HG03442 (cell line): Measurements from ENCODE around the gene UNC13B.
"Not testable (repeated sequence)": the region's sequence is repeated elsewhere in the genome, so short reads cannot be mapped to it uniquely, and the experiment has no call there.

Source experiments
- ATAC-seq: cut with Tn5 transposase; IDR thresholded peaks from one replicate; pipeline ENCODE4 v1.9.1; 2021; ENCODE audit warnings: mild to moderate bottlenecking, moderate library complexity; ENCODE audit not compliant: unreplicated experiment

The UNC13B gene

DNA sequence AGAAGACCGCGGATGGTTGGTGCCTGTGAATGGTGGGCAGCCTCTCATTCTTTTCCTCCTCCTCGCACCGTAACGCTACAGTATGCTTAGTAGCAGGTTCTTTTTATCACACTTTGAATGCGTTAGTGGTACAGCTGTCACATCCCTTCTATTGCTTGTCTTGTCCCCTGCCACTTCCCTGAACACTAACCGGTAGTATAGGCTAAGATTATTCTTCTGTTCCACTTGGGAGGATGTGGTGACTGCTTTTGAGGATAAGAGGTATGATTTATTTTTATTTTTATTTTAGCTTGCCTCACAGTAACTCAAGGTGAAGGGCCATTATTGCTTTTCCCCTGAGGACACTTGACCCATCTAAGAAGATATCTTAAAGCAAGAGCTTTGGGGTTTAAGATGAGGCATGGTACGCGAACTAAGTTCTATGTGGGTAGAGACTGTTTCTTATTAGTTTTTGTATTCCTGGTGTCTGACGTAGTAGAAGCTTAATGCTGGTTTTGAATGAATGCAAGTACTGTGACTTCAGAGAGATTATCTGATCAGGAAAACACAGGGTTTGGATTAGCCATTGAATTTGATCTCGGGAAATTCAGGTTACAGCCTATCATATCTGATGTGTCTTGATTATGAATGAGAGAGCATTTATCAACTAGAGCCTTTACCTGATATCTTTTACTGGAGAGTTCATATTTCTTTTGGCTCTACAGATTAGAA lies 951 bp downstream of the UNC13B start:
- no peak for ATAC-seq

DNA sequence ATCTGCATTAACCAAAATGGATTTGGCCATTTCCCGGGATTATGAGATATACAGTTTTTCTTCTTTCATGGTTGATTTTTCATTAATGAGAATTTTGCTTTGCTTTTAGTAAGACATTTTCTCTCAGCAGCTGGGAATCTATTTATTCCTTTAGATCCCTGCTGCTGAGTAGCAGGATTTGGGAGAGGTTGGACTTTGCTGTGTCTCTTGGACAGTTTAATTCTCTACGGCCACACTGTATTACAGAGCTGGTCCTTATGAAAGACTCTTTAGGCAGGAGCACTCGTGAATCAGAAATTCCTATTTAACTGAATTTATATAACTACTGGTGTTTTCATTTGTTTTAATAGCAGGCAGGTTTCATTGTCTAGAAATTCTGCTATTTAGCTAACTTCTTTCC lies 1.6 kb downstream of the UNC13B start:
- no peak for ATAC-seq

DNA sequence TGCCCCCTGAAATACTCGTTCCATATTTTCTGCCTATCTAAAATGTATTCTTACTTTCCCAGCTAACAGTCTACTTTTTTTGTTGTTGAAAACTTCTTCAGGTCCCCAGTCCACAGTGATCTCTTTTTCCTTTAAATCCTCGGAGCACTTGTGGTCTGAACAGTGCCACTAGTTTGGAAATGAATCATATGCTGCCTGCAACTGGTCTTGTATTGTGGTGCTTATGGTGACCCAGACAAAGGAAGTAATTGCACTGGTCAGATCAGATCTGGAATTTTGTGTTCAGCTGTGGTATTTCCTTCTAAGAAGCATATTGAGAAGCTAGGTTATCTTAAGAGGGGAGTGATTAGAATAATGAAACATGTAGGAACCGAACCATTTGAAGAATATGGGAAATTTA lies 2.9 kb downstream of the UNC13B start:
- no peak for ATAC-seq

DNA sequence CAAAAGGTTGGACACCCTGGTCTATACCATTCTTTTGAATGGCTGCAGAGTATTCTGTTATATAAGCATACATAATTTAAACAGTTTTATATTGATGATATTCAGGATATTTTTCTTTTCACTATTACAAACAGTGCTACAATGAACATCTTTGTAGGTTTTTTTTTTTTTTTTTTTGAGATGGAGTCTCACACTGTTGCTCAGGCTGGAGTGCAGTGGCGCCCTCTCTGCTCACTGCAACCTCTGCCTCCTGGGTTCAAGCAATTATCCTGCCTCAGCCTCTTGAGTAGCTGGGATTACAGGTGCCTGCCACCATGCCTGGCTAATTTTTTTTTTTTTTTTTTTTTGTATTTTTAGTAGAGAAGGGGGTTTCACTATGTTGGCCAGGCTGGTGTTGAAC lies 5.6 kb downstream of the UNC13B start:
- not testable (repeated sequence) for ATAC-seq

DNA sequence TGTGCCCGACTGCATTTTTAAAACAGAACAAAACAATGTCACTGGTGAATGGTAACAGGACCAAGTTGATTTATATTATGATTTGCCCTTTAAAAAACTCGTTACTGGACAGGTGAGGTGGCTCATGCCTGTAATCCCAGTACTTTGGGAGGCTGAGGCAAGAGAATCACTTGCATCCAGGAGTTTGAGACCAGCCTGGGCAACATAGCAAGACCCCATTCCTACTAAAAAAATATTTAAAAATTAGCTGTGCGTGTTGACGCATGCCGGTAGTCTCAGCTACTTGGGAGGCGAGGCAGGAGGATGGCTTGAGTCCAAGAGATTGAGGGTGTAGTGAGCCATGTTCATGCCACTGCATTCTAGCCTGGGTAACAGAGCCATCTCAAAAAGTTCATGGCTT lies 7.2 kb downstream of the UNC13B start:
- ATAC-seq, result no peak

DNA sequence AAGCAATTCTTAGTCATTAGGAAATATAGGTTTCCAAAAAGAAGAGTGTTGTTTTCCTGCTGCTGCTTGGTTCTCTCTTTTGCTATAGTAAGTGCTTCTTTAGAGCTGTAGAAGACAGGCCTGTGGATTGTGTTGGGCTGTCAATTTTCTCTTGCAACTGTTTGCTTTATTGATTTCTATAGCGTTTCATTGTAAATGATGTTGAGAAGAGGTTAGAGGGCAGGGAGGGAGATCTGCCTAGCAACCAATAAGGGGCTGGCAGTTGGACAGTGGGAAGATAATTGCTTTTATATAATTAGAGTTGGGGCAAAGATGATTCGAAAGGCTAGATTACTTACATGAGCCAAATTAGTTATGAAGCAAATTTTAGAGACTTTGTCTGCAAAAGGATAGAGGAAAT lies 11.1 kb downstream of the UNC13B start:
- ATAC-seq, result no peak

DNA sequence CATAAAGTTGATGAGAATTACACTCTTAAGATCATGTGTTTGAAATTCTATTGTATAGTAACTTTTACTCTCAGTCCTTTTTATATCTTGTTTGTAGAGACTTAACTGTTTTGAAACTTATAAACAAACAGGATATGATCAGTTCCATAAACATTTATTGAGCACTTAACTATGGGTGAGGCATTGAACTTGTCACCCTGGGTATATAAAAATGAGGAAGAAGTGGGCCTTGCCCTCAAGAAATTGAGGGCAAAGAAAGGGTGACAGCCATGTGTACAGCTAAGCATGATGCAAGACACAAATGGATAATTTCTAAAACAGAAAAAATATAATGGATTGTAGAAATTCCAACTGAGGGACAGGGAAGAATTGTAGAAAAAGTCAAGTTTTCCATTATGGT lies 15.7 kb downstream of the UNC13B start:
- no peak for ATAC-seq

DNA sequence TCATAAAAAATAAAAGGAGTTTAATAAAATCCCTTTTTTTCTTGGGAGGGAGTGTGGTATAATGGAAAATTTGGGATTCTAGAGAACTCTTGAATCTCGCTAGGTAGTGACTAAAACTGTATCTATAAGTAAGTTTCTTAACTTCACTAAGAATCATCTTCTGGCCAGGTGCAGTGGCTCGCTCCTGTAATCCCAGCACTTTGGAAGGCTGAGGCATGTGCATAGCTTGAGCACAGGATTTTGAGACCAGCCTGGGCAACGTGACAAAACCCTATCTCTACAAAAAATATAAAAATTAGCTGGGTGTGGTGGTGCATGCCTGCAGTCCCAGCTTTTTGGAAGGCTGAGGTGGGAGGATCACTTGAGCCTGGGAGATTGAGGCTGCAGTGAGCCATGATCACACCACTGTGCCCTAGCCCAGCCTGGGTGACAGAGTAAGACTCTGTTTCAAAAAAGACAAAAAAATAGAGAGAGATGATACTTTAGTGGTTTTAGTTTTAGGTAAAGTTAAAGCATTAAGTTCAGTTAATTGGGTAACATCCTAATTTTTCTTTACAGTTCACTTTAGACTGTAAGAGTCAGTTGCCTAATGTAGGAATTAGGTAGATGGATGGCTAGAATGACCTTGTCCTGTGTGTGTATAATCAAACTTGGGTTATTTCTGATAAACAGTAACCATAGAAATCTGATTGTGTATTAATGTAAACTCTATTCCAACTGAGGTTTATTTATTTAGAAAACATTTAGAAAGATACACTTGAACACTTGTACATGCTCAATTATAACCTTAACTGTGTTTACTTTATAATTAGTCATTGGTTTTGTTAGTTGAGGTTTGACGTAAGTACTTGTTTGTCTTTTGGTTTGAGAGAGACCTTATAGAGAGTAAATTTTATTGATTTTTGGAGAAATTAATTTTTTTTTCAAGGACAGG lies 17.8 kb downstream of the UNC13B start:
- ATAC-seq, result no peak

DNA sequence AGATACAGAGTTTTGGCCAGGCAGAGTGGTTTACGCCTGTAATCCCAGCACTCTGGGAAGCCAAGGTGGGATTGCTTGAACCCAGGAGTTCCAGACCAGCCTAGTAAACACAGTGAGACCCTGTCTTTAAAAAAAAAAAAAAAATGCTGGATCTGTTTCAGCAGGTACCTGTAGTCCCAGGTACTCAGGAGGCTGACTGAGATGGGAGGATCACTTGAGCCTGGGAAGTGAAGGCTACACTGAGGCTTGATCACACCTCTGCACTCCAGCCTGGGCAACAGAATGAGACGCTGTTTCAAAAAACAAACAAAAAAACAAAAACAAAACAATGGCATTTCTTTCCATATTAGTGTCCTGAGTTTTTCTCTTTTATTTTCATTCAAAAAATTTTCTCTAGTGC lies 19.0 kb downstream of the UNC13B start:
- ATAC-seq, result no peak

DNA sequence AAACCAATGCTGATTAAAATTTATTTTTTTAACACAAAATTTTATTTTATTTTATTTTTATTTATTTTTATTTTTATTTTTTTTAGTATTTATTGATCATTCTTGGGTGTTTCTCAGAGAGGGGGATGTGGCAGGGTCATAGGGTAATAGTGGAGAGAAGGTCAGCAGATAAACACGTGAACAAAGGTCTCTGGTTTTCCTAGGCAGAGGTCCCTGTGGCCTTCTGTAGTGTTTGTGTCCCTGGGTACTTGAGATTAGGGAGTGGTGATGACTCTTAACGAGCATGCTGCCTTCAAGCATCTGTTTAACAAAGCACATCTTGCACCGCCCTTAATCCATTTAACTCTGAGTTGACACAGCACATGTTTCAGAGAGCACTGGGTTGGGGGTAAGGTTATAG lies 20.6 kb downstream of the UNC13B start:
- not testable (repeated sequence) for ATAC-seq

DNA sequence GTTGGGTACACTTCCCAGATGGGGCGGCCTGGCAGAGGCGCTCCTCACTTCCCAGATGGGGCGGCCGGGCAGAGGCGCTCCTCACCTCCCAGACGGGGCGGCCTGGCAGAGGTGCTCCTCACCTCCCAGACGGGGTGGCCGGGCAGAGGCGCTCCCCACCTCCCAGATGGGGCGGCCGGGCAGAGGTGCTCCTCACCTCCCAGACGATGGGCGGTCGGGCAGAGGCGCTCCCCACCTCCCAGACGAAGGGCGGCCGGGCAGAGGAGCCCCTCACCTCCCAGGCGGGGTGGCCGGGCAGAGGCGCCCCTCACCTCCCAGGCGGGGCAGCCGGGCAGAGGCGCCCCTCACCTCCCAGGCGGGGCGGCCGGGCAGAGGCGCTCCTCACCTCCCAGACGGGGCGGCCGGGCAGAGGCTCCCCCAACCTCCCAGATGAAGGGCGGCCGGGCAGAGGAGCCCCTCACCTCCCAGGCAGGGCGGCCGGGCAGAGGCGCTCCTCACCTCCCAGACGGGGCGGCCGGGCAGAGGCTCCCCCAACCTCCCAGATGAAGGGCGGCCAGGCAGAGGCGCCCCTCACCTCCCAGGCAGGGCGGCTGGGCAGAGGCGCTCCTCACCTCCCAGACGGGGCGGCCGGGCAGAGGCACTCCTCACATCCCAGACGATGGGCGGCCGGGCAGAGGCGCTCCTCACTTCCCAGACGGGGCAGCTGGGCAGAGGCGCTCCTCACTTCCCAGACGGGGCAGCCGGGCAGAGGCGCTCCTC lies 21.4 kb downstream of the UNC13B start:
- ATAC-seq, result not testable (repeated sequence)

DNA sequence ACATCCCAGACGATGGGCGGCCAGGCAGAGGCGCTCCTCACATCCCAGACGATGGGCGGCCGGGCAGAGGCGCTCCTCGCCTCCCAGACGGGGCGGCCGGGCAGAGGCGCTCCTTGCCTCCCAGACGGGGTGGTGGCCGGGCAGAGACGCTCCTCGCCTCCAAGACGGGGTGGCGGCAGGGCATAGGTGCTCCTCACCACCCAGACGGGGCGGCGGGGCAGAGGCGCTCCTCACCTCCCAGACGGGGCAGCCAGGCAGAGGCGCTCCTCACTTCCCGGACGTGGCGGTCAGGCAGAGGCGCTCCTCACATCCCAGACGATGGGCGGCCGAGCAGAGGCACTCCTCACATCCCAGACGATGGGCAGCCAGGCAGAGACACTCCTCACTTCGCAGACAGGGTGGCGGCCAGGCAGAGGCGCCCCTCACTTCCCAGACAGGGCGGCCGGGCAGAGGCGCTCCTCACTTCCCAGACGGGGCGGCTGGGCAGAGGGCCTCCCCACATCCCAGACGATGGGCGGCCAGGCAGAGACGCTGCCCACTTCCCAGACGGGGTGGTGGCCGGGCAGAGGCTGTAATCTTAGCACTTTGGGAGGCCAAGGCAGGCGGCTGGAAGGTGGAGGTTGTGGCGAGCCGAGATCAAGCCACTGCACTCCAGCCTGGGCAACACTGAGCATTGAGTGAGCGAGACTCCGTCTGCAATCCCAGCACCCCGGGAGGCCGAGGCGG lies 22.1 kb downstream of the UNC13B start:
- ATAC-seq, result not testable (repeated sequence)

DNA sequence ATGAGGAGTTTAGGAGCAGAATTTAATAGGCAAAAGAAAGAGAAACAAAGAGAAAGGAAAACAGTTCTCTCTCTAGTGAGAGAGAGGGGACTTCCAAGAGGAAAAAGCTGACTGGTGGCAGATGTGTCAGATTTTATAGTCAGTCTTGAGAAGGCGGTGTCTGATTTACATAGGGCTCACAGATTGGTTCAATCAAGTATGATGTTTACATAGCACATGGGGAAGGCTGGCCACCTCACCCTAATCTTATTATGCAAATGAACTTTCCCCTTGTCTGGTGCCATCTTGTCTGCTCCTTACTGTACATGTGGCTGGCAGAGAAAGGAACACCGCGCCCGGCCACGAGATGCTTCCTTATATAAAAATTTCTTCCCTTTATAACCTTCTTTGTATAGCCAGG lies 24.7 kb downstream of the UNC13B start:
- ATAC-seq, result no peak

DNA sequence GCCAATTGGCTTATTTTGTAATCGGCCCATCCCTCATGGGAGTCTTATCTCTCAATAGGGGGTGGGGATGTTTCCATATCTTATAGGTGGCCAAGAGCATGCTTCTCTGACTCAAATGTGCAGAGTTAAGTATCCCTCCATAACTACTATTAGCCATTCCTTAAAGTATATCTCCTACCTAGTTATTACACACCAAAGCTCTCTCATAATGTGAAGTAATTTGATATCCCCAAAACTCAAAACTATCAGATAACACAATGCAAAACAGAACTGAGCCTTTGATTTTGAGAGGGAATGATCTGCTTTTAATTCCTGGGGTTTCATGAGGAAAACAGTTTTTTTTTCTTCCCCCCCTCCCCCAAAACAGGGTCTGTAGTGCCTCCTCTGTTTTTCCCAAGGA lies 28.4 kb downstream of the UNC13B start:
- ATAC-seq, result no peak

DNA sequence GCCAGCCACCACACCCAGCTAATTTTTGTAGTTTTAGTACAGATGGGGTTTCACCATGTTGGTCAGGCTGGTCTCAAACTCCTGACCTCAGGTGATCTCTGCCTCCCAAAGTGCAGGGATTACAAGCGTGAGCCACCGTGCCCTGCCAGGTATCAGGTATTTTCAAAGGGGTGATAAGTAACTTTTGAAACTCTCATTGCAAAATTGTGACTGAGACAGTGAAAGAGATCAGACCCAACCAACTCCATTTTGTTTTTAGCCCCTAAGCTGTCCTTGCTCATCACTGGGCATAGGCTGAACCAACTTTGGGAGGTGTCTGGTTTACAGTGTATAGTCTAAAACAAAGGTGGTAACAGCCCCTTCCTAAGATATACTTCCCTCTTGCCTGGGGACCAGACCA lies 29.3 kb downstream of the UNC13B start:
- ATAC-seq, result no peak

DNA sequence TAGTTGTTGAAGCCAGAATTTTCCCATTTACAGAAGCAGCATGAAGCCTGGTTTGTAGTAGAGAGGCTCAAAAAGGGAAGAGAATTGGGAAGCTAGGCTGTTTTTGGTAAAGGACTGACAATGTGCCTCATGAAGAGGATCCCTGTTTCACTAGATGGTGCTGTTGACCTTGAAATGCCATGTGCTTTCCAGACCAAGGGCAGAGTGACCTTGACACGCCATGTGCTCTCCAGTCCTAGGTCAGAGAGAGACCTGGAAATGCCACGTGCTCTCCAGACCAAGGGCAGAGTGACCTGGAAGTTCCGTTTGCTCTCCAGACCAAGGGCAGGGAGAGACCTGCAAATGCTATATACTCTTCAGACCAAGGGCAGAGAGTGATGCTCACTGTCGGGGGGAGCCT lies 32.0 kb downstream of the UNC13B start:
- no peak for ATAC-seq

DNA sequence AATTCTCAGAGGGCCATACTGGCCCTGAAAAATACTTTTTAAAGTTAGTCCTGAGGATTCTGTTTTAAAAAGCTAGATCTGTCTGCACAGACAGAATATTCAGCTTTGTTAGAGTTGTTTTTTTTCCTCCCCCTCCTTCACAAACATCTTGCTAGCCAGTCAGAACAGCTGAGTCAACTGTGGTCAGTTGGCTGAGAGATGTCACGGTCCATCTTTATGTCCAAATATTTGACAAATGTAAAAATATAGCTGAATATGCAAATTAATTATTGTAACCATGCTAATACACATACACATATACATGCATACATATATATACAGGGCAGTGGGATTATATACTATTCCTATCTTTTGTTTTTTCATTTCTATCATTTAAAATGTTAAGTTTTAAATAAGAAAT lies 33.9 kb downstream of the UNC13B start:
- no peak for ATAC-seq

DNA sequence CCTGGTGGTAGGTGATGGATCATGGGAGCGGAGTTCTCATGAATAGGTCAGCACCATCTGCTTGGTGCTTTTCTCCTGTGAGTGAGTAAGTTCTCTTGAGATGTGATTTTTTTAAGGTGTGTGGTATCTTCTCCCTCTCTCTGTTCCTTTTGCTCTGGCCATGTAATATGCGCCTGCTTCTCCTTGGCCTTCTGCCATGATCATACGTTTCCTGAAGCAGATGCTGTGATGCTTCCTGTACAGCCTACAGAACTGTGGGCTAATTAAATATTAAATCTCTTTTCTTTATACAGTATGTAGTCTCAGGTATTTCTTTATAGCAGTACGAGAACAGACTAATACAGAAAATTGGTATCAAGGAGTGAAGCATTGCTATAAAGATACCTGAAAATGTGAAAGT lies 36.4 kb downstream of the UNC13B start:
- no peak for ATAC-seq

DNA sequence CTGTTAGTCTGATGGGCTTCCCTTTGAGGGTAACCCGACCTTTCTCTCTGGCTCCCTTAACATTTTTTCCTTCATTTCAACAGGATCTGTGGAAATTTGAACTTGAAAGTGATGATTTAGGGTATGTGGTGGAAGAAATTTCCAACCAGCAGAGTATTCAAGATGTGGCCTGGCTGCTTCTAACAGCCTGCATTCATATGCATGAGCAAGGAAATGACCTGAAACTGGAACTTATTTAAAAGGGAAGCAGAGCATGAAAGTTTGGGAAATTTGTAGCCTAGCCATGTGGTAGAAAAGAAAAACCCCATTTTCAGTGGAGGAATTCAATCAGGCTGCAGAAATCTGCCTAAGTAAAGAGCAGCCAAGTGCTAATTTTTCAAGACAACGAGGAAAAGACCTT lies 41.7 kb downstream of the UNC13B start:
- ATAC-seq, result no peak

DNA sequence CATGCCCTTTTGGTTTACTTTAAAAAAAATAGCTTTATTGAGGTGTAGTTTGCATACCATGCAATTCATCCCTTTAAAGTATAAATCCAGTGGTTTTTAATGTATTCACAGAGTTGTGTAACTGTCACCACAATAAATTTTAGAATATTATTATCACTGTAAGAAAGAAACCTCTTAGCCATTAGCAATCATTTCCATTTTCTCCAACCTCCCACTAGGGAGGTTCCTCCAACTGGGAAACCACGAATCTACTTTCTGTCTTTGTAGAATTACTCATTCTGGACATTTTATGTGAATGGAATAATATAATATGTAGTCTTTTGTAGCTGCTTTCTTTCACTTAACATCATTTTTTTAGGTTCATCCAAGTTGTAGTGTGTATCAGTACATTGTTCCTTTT lies 43.5 kb downstream of the UNC13B start:
- no peak for ATAC-seq

DNA sequence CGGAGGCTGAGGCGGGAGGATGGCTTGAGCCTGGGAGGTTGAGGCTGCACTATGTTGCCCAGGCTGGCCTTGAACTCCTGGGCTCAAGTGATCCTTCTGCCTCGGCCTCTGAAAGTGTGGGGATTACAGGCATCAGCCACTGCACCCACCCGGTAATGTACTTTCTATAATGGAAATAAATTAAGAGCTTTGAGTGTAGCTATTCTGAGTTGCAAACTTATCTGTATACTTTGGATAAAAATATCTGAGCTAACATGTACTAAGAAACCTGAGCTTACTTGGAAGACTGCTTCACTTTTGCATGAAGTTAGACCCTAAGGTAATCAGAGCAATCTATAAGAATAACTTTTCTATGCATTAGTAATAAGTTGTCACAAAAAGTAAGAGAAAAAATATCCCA lies 50.0 kb downstream of the UNC13B start:
- ATAC-seq, result no peak
